ENCODE results near the gene TMC6.

DNA sequence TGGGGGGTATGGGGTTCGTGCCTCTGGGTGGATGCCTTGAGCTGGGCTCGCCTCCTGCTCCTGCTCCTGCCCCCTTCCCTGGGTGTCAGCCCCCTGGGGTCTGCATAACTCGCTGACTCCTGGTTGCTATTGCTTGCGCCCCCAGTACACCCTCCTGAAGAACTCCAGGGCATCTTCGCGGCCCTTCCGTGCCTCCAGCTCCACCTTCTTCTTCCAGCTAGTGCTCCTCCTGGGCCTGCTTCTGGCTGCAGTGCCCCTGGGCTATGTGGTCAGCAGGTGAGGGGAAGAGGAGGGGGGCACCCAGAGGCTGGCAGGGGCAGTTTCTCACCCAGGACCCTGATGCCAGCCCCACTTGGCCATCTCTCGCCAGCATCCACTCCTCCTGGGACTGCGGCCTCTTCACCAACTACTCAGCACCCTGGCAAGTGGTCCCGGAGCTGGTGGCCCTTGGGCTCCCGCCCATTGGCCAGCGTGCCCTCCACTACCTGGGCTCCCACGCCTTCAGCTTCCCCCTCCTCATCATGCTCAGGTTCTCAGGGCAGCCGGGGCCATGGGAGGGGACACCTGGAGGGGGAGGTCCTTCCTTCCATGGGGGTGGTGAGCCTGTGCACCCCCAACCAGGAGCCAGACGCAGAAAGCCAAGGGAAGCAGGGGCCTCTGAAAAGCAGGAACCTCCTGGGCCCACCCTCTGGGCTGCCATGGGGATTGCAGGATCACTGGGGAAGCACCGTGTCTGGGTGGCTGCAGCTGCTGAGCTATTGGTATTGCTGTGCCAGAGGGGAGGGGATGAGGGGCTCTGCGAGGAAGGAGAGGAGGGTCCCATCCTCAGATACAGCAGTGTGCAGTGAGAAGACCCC is 9.9 kb upstream of the TMC6 start:
- TF ChIP-seq, protein P1, sequence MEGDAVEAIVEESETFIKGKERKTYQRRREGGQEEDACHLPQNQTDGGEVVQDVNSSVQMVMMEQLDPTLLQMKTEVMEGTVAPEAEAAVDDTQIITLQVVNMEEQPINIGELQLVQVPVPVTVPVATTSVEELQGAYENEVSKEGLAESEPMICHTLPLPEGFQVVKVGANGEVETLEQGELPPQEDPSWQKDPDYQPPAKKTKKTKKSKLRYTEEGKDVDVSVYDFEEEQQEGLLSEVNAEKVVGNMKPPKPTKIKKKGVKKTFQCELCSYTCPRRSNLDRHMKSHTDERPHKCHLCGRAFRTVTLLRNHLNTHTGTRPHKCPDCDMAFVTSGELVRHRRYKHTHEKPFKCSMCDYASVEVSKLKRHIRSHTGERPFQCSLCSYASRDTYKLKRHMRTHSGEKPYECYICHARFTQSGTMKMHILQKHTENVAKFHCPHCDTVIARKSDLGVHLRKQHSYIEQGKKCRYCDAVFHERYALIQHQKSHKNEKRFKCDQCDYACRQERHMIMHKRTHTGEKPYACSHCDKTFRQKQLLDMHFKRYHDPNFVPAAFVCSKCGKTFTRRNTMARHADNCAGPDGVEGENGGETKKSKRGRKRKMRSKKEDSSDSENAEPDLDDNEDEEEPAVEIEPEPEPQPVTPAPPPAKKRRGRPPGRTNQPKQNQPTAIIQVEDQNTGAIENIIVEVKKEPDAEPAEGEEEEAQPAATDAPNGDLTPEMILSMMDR (IDR thresholded peaks at IDR 0.05; ENCODE audit: insufficient read depth, low read depth, low read length) = no peak
- no peak for TF ChIP-seq EZH2 (IDR thresholded peaks at IDR 0.05; ENCODE audit: insufficient read depth, low read length)

Measured in astrocyte (in vitro differentiated cells and primary cell).